HG02642 (cell line): ENCODE measurements around the gene PODNL1.
"Not testable (repeated sequence)": the region's sequence is repeated elsewhere in the genome, so short reads cannot be mapped to it uniquely, and the experiment has no call there.

Source experiments
- ATAC-seq: cut with Tn5 transposase; IDR thresholded peaks from one replicate; pipeline ENCODE4 v1.9.1; 2021; ENCODE audit warnings: mild to moderate bottlenecking; ENCODE audit not compliant: unreplicated experiment, poor library complexity

PODNL1 gene

GRCh38 chr19:13930402-13930801 is 7.8 kb downstream of the PODNL1 start:
- no peak for ATAC-seq

GRCh38 chr19:13929956-13930355 is 8.3 kb downstream of the PODNL1 start:
- no peak for ATAC-seq

GRCh38 chr19:13929340-13929739 is 8.9 kb downstream of the PODNL1 start:
- no peak for ATAC-seq

- no peak for ATAC-seq
Measured at GRCh38 chr19:13926715-13927114, 11.5 kb downstream of the PODNL1 start.

GRCh38 chr19:13926010-13926409 is 12.2 kb downstream of the PODNL1 start:
- ATAC-seq, result no peak

- ATAC-seq, result no peak
Measured at GRCh38 chr19:13923194-13923987, 14.8 kb downstream of the PODNL1 start.

GRCh38 chr19:13922118-13922517 is 16.1 kb downstream of the PODNL1 start:
- ATAC-seq, result not testable (repeated sequence)

- ATAC-seq, result no peak
Measured at GRCh38 chr19:13920940-13921747, 17.1 kb downstream of the PODNL1 start.

- no peak for ATAC-seq
Measured at GRCh38 chr19:13920524-13920923, 17.7 kb downstream of the PODNL1 start.

- no peak for ATAC-seq
Measured at GRCh38 chr19:13918726-13919411, 19.3 kb downstream of the PODNL1 start.

- no peak for ATAC-seq
Measured at GRCh38 chr19:13917888-13918406, 20.3 kb downstream of the PODNL1 start.

- ATAC-seq, result no peak
Measured at GRCh38 chr19:13914777-13915176, 23.4 kb downstream of the PODNL1 start.

GRCh38 chr19:13913352-13913751 is 24.9 kb downstream of the PODNL1 start:
- no peak for ATAC-seq

- ATAC-seq, result no peak
Measured at GRCh38 chr19:13909430-13909829, 28.8 kb downstream of the PODNL1 start.

GRCh38 chr19:13908674-13909073 is 29.5 kb downstream of the PODNL1 start:
- no peak for ATAC-seq

- no peak for ATAC-seq
Measured at GRCh38 chr19:13906910-13907309, 31.3 kb downstream of the PODNL1 start.

- peak; percentile 23 for ATAC-seq
Measured at GRCh38 chr19:13906521-13906904, 31.7 kb downstream of the PODNL1 start.

GRCh38 chr19:13905634-13906520 is 32.3 kb downstream of the PODNL1 start, which contains the start of the genes BRME1 and CC2D1A:
TSS of gene BRME1 (minus strand) at chr19:13906117. CDS start at chr19:13904892, 1,225 bp downstream.
TSS of gene CC2D1A (plus strand) at chr19:13906201. CDS start at chr19:13906442, 241 bp downstream.
- ATAC-seq, result peak; percentile 95

- no peak for ATAC-seq
Measured at GRCh38 chr19:13902993-13903555, 35.1 kb downstream of the PODNL1 start.
